ENCODE results near the gene PEPD.

GRCh38 chr19:33426621-33427361 is 94.8 kb downstream of the PEPD start:
- TF ChIP-seq CTCF (IDR thresholded peaks at IDR 0.05): no peak
- TF ChIP-seq POLR2AphosphoS5 (IDR thresholded peaks at IDR 0.05): no peak
- no peak for TF ChIP-seq EP300 (IDR thresholded peaks at IDR 0.05; ENCODE audit: low read depth)

Data from transverse colon (tissue), 4 donors.